Measurements from ENCODE around the gene SPDEF. TPM values are rescaled to one million over a fixed set of nuclear protein-coding genes. Genes with fewer than 3 reads are reported as not detected.

Gene SPDEF
- total and polyA plus RNA-seq, 2 donors (not counting 1 experiment from before 2014, with no cell fraction given): 0.10 TPM; not detected in 1

GRCh38 chr6:34585108-34585507, 29.0 kb upstream of the SPDEF start:
- Histone ChIP-seq H3K9me3 (ENCODE audit: control extremely low read depth in 1 of 3, control insufficient read depth in 2 of 3, insufficient read depth in 1 of 3, low read length in 2 of 3) (no peaks in the 10 kb centered on the region), H4K20me1 (ENCODE audit: control insufficient read depth, insufficient read depth, low read length, poor library complexity, severe bottlenecking) (peaks cover 63% of the 10 kb centered on the region), H3K4me3 (ENCODE audit: control extremely low read depth in 1 of 5, extremely low read depth in 1 of 5, insufficient read depth in 1 of 5, low read depth in 2 of 5, low read length in 4 of 5) (no peak overlapping the region), H2AFZ (ENCODE audit: insufficient read depth, low read depth, low read length, poor library complexity, severe bottlenecking) (no peak overlapping the region), H3K4me1 (ENCODE audit: control insufficient read depth in 2 of 2, insufficient read depth in 2 of 2, low read length in 2 of 2) (no peaks in the 10 kb centered on the region), H3K27ac (ENCODE audit: low read length in 2 of 2) (no peak overlapping the region), H3K79me2 (ENCODE audit: control insufficient read depth, insufficient read depth, low read length) (peaks cover 26% of the 10 kb centered on the region), H3K36me3 (replicated peaks in 1 of 2; ENCODE audit: control extremely low read depth in 1 of 2, control insufficient read depth in 1 of 2, extremely low read depth in 1 of 2, insufficient read depth in 2 of 2, low read length in 1 of 2) (peaks cover 0 to 31% of the 10 kb centered on the region in 2 experiments), H3K4me2 (replicated peaks; ENCODE audit: low read depth, low read length, poor library complexity, severe bottlenecking) (no peak overlapping the region), H3K27me3 (replicated peaks in 1 of 4; ENCODE audit: control extremely low read depth in 1 of 4, control insufficient read depth in 3 of 4, insufficient read depth in 4 of 4, low read length in 3 of 4) (no peaks in the 10 kb centered on the region), H3K9ac (ENCODE audit: low read length) (no peak overlapping the region)
- DNase-seq: no peak
- Mint-ChIP-seq H3K4me3 (no peak overlapping the region), H3K27ac (no peak overlapping the region), H3K9me3 (ENCODE audit: insufficient read depth) (no peaks in the 10 kb centered on the region), H3K4me1 (no peaks in the 10 kb centered on the region), H3K27me3 (no peaks in the 10 kb centered on the region)
- ATAC-seq (ENCODE audit: low read depth): no peak
- WGBS (ENCODE audit: insufficient coverage): 77% methylated on average over 1 of the region's 2 CpGs
- ChIA-PET CTCF (no interaction called here), POLR2A (no interaction called here)
- intact Hi-C loops (cut with micrococcal nuclease): no loop called here
- TF ChIP-seq CTCF (IDR thresholded peaks at IDR 0.05) (no peak), EZH2 (IDR thresholded peaks at IDR 0.05; ENCODE audit: borderline replicate concordance, insufficient read depth, low read depth, low read length, poor library complexity, severe bottlenecking) (no peak)

- 97% methylated on average over 9 of the region's 9 CpGs for WGBS (ENCODE audit: insufficient coverage)
- intact Hi-C loops (cut with micrococcal nuclease): no loop called here
These were observed 28.6 kb upstream of the SPDEF start for GRCh38 chr6:34584694-34585093.

More at GRCh38 chr6:34584694-34585093, 28.6 kb upstream of the SPDEF start:
- H3K4me2 ChIP-seq (replicated peaks; ENCODE audit: low read depth, low read length, poor library complexity, severe bottlenecking): no peak overlapping the region
- H3K27me3 ChIP-seq (replicated peaks in 1 of 4; ENCODE audit: control extremely low read depth in 1 of 4, control insufficient read depth in 3 of 4, insufficient read depth in 4 of 4, low read length in 3 of 4): no peaks in the 10 kb centered on the region
- peaks cover 22% of the 10 kb centered on the region for H3K79me2 ChIP-seq (ENCODE audit: control insufficient read depth, insufficient read depth, low read length)
- H3K4me1 ChIP-seq (ENCODE audit: control insufficient read depth in 2 of 2, insufficient read depth in 2 of 2, low read length in 2 of 2): no peaks in the 10 kb centered on the region
- no peaks in the 10 kb centered on the region for H3K9me3 Mint-ChIP-seq (ENCODE audit: insufficient read depth)
- ChIA-PET POLR2A (no interaction called here), CTCF (interaction anchor here (1.1 kb wide), 1 partner anchor 125 kb away, joined by 5 read pairs; no protein-coding TSS in a partner anchor)
- no peak overlapping the region for H3K9ac ChIP-seq (ENCODE audit: low read length)
- TF ChIP-seq CTCF (IDR thresholded peaks at IDR 0.05) (no peak), EZH2 (IDR thresholded peaks at IDR 0.05; ENCODE audit: borderline replicate concordance, insufficient read depth, low read depth, low read length, poor library complexity, severe bottlenecking) (no peak)
- H3K27me3 Mint-ChIP-seq: no peaks in the 10 kb centered on the region
- H3K4me3 ChIP-seq (ENCODE audit: control extremely low read depth in 1 of 5, extremely low read depth in 1 of 5, insufficient read depth in 1 of 5, low read depth in 2 of 5, low read length in 4 of 5): no peak overlapping the region
- H3K27ac ChIP-seq (ENCODE audit: low read length in 2 of 2): no peak overlapping the region
- H3K9me3 ChIP-seq (ENCODE audit: control extremely low read depth in 1 of 3, control insufficient read depth in 2 of 3, insufficient read depth in 1 of 3, low read length in 2 of 3): no peaks in the 10 kb centered on the region
- no peak overlapping the region for H2AFZ ChIP-seq (ENCODE audit: insufficient read depth, low read depth, low read length, poor library complexity, severe bottlenecking)
- no peaks in the 10 kb centered on the region for H3K4me1 Mint-ChIP-seq
- H3K36me3 ChIP-seq (replicated peaks in 1 of 2; ENCODE audit: control extremely low read depth in 1 of 2, control insufficient read depth in 1 of 2, extremely low read depth in 1 of 2, insufficient read depth in 2 of 2, low read length in 1 of 2): peaks cover 0 to 28% of the 10 kb centered on the region in 2 experiments
- no peak for DNase-seq
- peaks cover 59% of the 10 kb centered on the region for H4K20me1 ChIP-seq (ENCODE audit: control insufficient read depth, insufficient read depth, low read length, poor library complexity, severe bottlenecking)
- no peak overlapping the region for H3K4me3 Mint-ChIP-seq
- H3K27ac Mint-ChIP-seq: no peak overlapping the region
- no peak for ATAC-seq (ENCODE audit: low read depth)

Measured in B cell (primary cell).